DOHH2 (cell line): ENCODE measurements around the gene DLEC1.

ENCODE experiments used
- H3F3A ChIP-seq: fragments of 200-600 bp; sonication (generic), shearing (Covaris generic); 2 replicates; pipeline ENCODE4 v1.6.0; 2016; ENCODE audit warnings: antibody characterized with exemption, mild to moderate bottlenecking; ENCODE audit not compliant: control insufficient read depth, insufficient read depth
- H3K27ac ChIP-seq: fragments of 200-600 bp; sonication (generic); 2 replicates; pipeline ENCODE4 v1.5.1; 2014; ENCODE audit warnings: low read depth, mild to moderate bottlenecking, low read length, moderate library complexity
- H3K27me3 ChIP-seq: fragments of 200-600 bp; sonication (generic); 2 replicates; pipeline ENCODE4 v1.6.1; 2014; ENCODE audit warnings: mild to moderate bottlenecking, low read length, mixed read lengths; ENCODE audit not compliant: control insufficient read depth
- H3K36me3 ChIP-seq: fragments of 200-600 bp; sonication (generic); 2 replicates; pipeline ENCODE4 v1.6.1; 2014; ENCODE audit warnings: mild to moderate bottlenecking, low read length, moderate library complexity, mixed read lengths; ENCODE audit not compliant: control insufficient read depth
- H3K4me1 ChIP-seq: fragments of 200-600 bp; sonication (generic); 2 replicates; pipeline ENCODE4 v1.6.1; 2014; ENCODE audit warnings: mild to moderate bottlenecking, low read length, mixed read lengths; ENCODE audit not compliant: control insufficient read depth
- H3K4me2 ChIP-seq: fragments of 200-600 bp; sonication (generic); 2 replicates; pipeline ENCODE4 v1.6.0; 2014; ENCODE audit warnings: mild to moderate bottlenecking, low read length, moderate library complexity
- H3K4me3 ChIP-seq: fragments of 200-600 bp; sonication (generic); 2 replicates; pipeline ENCODE4 v1.5.1; 2014; ENCODE audit warnings: mild to moderate bottlenecking, low read length, mixed read lengths
- H3K79me2 ChIP-seq: fragments of 200-600 bp; sonication (generic); 2 replicates; pipeline ENCODE4 v1.6.1; 2014; ENCODE audit warnings: mild to moderate bottlenecking, low read length, mixed read lengths; ENCODE audit not compliant: control insufficient read depth
- H3K9me2 ChIP-seq: fragments of 200-600 bp; sonication (generic); replicated peaks from 2 replicates; pipeline ENCODE4 v1.6.1; 2014; ENCODE audit warnings: mild to moderate bottlenecking, low read length, mixed read lengths; ENCODE audit not compliant: control insufficient read depth
- H3K9me3 ChIP-seq: fragments of 200-600 bp; sonication (generic); 2 replicates; pipeline ENCODE4 v1.6.1; 2014; ENCODE audit warnings: antibody characterized with exemption, low read length, mixed read lengths; ENCODE audit not compliant: control insufficient read depth, insufficient read depth
- H4K20me1 ChIP-seq: fragments of 200-600 bp; sonication (generic); 2 replicates; pipeline ENCODE4 v1.6.0; 2014; ENCODE audit warnings: low read depth, mild to moderate bottlenecking, antibody characterized with exemption, low read length, moderate library complexity; ENCODE audit not compliant: control insufficient read depth, insufficient read depth
- CTCF ChIP-seq: fragments of 200-600 bp; sonication (generic); IDR thresholded peaks from one replicate; pipeline ENCODE4 v1.5.1; 2014; ENCODE audit warnings: antibody characterized with exemption, mild to moderate bottlenecking, low read depth, low read length; ENCODE audit not compliant: poor library complexity, severe bottlenecking
- EZH2phosphoT487 ChIP-seq: fragments of 200-600 bp; sonication (generic); IDR thresholded peaks from 2 replicates; pipeline ENCODE4 v1.6.1; 2017; ENCODE audit warnings: borderline replicate concordance, mild to moderate bottlenecking, antibody characterized with exemption, low read length, moderate library complexity, mixed read lengths

Gene DLEC1

DNA sequence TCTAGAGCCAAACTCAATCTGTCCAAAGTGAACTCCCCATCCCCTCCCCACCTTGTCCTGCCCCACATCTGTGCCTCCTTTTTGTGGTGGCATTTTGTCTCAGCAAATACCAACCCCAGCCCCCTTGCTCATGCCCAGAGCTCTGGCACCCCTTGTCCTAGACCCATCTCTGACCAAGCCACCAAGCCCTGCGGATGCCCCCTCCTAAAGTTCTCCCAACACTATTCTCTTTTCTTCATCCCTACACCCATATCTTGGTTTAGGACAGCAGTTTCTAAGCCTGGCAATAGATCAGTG lies 80.2 kb downstream of the DLEC1 start:
- Histone ChIP-seq H3K9me2 (no peaks in the 10 kb centered on the region), H3F3A (no peaks in the 10 kb centered on the region), H3K27ac (no peak overlapping the region), H3K4me1 (peaks cover 4% of the 10 kb centered on the region; the same call in 1 of the 2 replicates), H3K27me3 (peaks cover 8% of the 10 kb centered on the region; the same call in 1 of the 2 replicates), H3K36me3 (peaks cover 20% of the 10 kb centered on the region), H3K4me3 (no peak overlapping the region), H3K9me3 (no peaks in the 10 kb centered on the region), H4K20me1 (no peaks in the 10 kb centered on the region), H3K79me2 (no peaks in the 10 kb centered on the region), H3K4me2 (no peak overlapping the region)
- no peak for TF ChIP-seq CTCF
- no peak for TF ChIP-seq EZH2phosphoT487

GRCh38 chr3:38119821-38120692 lies 81.0 kb downstream of the DLEC1 start:
- Histone ChIP-seq H3K4me3 (no peak overlapping the region), H3K36me3 (peaks cover 27% of the 10 kb centered on the region), H3K9me2 (no peaks in the 10 kb centered on the region)

GRCh38 chr3:38120693-38121450 lies 81.9 kb downstream of the DLEC1 start:
- no peak overlapping the region for H3K4me2 ChIP-seq
- TF ChIP-seq EZH2phosphoT487 (no peak), CTCF (no peak)
- no peaks in the 10 kb centered on the region for H4K20me1 ChIP-seq
- no peaks in the 10 kb centered on the region for H3K9me2 ChIP-seq
- no peaks in the 10 kb centered on the region for H3K79me2 ChIP-seq
- peaks cover 35% of the 10 kb centered on the region for H3K36me3 ChIP-seq
- H3K27me3 ChIP-seq: no peaks in the 10 kb centered on the region
- H3K9me3 ChIP-seq: no peaks in the 10 kb centered on the region
- no peak overlapping the region for H3K27ac ChIP-seq
- peaks cover 4% of the 10 kb centered on the region; the same call in 1 of the 2 replicates for H3K4me1 ChIP-seq
- no peak overlapping the region for H3K4me3 ChIP-seq
- H3F3A ChIP-seq: peaks cover 3% of the 10 kb centered on the region

More at GRCh38 chr3:38119821-38120692, 81.0 kb downstream of the DLEC1 start:
- H3K4me1 ChIP-seq: peaks cover 4% of the 10 kb centered on the region; the same call in 1 of the 2 replicates
- no peak overlapping the region for H3K27ac ChIP-seq
- no peak overlapping the region for H3K4me2 ChIP-seq
- TF ChIP-seq CTCF (no peak), EZH2phosphoT487 (no peak)
- H3F3A ChIP-seq: peaks cover under 1% of the 10 kb centered on the region
- H3K79me2 ChIP-seq: no peaks in the 10 kb centered on the region
- H3K9me3 ChIP-seq: no peaks in the 10 kb centered on the region
- H3K27me3 ChIP-seq: peaks cover 4% of the 10 kb centered on the region; the same call in 1 of the 2 replicates
- no peaks in the 10 kb centered on the region for H4K20me1 ChIP-seq
